Body of pancreas (tissue), 4 donors: ENCODE data around the gene PLEKHM1. TPM values are rescaled to one million over a fixed set of nuclear protein-coding genes. Genes with fewer than 3 reads are reported as not detected.

ENCODE experiments used
- ATAC-seq: fragments of 150-250 bp; one replicate; pipeline ENCODE4 v1.9.1; 2016
- DNase-seq, 4 donors: peaks; one replicate each; pipeline ENCODE4 v3.0.0-alpha.2; 2019
- H3K27ac ChIP-seq, 4 donors: fragments of 200-600 bp; sonication (generic); 1 replicate in 3 of 4; 2 replicates in 1 of 4; pipeline versions ENCODE4 v1.5.1 to v1.6.1; 2016 to 2019; ENCODE audit warnings: mild to moderate bottlenecking in 1 of 4, mixed read lengths in 1 of 4, moderate library complexity in 1 of 4
- H3K27me3 ChIP-seq, 2 donors: fragments of 200-600 bp; sonication (generic); one replicate each; pipeline ENCODE4 v1.6.0; 2016; ENCODE audit warnings: mild to moderate bottlenecking in 1 of 2
- H3K36me3 ChIP-seq, 2 donors: fragments of 200-600 bp; sonication (generic); replicated peaks in 1 of 2; 2 replicates each; pipeline ENCODE4 v1.5.1; 2016; ENCODE audit warnings: low read depth in 2 of 2; ENCODE audit not compliant: insufficient read depth in 1 of 2
- H3K4me1 ChIP-seq: fragments of 200-600 bp; sonication (generic); one replicate; pipeline ENCODE4 v1.6.0; 2016
- H3K4me3 ChIP-seq, 2 donors: fragments of 200-600 bp; sonication (generic); 1 replicate in 1 of 2; 2 replicates in 1 of 2; pipeline ENCODE4 v1.5.1; 2016 to 2019
- H3K9me3 ChIP-seq, 3 donors: fragments of 200-600 bp; sonication (generic); 1 replicate in 2 of 3; 2 replicates in 1 of 3; pipeline ENCODE4 v1.5.1; 2016
- CTCF ChIP-seq, 7 experiments: fragments of 450-650 bp in 4 of 7; fragments of 200-600 bp in 3 of 7; sonication (generic) in 3 of 7; IDR thresholded peaks; one replicate each; pipeline ENCODE4 v1.5.1; 2016 to 2019; ENCODE audit warnings: antibody characterized with exemption in 7 of 7
- POLR2A ChIP-seq, 3 donors: fragments of 450-650 bp; IDR thresholded peaks; one replicate each; pipeline ENCODE4 v1.6.1; 2016; ENCODE audit warnings: antibody characterized with exemption in 3 of 3, mild to moderate bottlenecking in 2 of 3
- WGBS, 2 donors: methylation state at CpG; one replicate each; pipeline ENCODE4 v1.1.5; 2017; 5-methylcytosine and 5-hydroxymethylcytosine counted together
- intact Hi-C: fragments of 100-400 bp; cut with DNase I; formaldehyde crosslinking; loops from one replicate; pipeline ENCODE4 v1.15.1; 2023
- total RNA-seq, 2 donors: library from RNA; depleted of rRNA; stranded (reverse); fragments of >200 nt; gene quantifications; one replicate each; pipeline ENCODE4 v1.1.0, GENCODE V29; 2016

PLEKHM1 gene
- total RNA-seq, 2 donors from 2014 or later = 20.8 to 35.3 TPM

- Histone ChIP-seq H3K9me3 (no peaks in the 10 kb centered on the region), H3K27ac (no peak overlapping the region), H3K27me3 (no peaks in the 10 kb centered on the region), H3K36me3 (peaks cover 0 to 3% of the 10 kb centered on the region in 2 donors), H3K4me3 (no peak overlapping the region), H3K4me1 (peaks cover 14% of the 10 kb centered on the region)
- no peak for TF ChIP-seq POLR2A (IDR thresholded peaks at IDR 0.05)
- TF ChIP-seq CTCF (IDR thresholded peaks at IDR 0.05) = no peak
- intact Hi-C loops = no loop called here
- WGBS, 2 donors = 89 to 92% methylated on average over 19 to 30 of the region's 30 CpGs
- DNase-seq (no peak), ATAC-seq (no peak)
These were observed 52.8 kb downstream of the PLEKHM1 start for GRCh38 chr17:45437465-45438283.

DNA sequence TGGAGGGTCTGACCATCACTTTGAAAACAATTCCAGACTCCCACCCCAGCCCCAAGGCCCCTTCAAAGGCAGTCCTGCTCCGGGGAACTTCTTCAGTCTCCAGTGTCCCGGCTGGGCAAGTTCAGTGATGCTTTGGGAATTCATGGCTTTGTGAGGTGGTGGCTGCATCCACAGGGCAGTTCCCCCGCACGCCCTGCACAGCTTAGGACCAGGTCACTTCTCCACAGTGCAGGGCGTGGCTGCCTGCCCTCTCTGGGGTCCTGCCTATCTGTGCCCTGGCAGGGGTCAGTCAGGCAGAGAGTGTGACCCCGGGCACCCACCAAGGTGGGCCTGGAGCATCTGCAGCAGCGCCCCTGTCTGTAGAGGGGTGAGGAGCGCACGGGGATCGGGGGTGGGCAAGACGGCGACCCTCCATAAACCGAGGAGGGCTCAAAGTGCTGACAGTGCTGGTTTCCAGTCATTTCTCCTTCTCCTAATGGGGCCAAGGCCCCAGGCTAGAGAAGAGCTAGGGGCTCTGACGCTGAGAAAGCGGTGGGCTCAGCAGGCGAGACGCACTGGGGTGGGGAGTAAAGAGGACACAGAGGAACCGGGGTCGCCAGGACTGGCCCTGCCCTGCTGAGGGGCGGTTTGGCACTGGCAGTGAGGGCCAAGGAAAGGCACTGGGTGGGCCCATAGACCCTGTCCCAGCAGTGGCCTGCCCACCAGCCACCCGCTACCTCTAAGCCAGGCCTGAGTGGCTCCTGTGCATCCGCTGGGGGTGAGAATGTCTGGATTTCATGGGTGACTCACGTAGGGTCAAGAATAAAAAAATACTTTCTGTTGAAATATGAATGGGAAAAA, 53.7 kb downstream of the PLEKHM1 start:
- peaks cover 0 to 3% of the 10 kb centered on the region in 2 donors for H3K36me3 ChIP-seq
- no peak overlapping the region for H3K4me3 ChIP-seq
- DNase-seq (no peak), ATAC-seq (no peak)
- 93 to 96% methylated on average over 18 to 23 of the region's 23 CpGs for WGBS, 2 donors
- H3K27ac ChIP-seq = no peak overlapping the region
- TF ChIP-seq CTCF (IDR thresholded peaks at IDR 0.05) (no peak), POLR2A (IDR thresholded peaks at IDR 0.05) (no peak)
- intact Hi-C loops = no loop called here
- no peaks in the 10 kb centered on the region for H3K27me3 ChIP-seq
- peaks cover 20% of the 10 kb centered on the region for H3K4me1 ChIP-seq
- H3K9me3 ChIP-seq = no peaks in the 10 kb centered on the region

DNA sequence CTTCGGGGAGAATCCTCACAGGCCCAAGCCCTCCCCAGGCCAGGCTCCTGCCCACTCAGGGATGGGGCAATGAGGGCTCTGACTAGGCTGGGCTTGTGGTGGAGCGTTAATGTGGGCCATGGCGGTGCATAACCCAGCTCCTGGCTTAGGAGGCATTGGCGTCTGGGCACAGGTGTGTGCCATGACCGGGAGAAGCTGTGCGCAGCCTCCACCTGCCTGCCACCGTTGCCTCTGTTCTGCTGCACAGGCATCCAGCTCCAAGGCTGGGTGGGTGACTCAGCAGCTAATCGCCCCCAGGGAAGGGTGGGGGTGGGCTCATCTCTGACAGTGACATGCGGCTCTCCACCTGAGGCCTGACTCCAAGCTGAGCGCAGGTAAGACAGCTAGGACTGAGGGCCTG, 54.4 kb downstream of the PLEKHM1 start:
- Histone ChIP-seq H3K36me3 (peaks cover 0 to 3% of the 10 kb centered on the region in 2 donors), H3K4me1 (peaks cover 26% of the 10 kb centered on the region), H3K27me3 (peaks cover 0 to 2% of the 10 kb centered on the region in 2 donors), H3K4me3 (no peak overlapping the region), H3K9me3 (no peaks in the 10 kb centered on the region), H3K27ac (no peak overlapping the region)
- ATAC-seq = no peak
- intact Hi-C loops = no loop called here
- DNase-seq = no peak
- WGBS, 2 donors = 85 to 94% methylated on average over 7 to 10 of the region's 10 CpGs
- TF ChIP-seq CTCF (IDR thresholded peaks at IDR 0.05) (no peak), POLR2A (IDR thresholded peaks at IDR 0.05) (no peak)

- Histone ChIP-seq H3K4me1 (peaks cover 30% of the 10 kb centered on the region), H3K27me3 (peaks cover 0 to 9% of the 10 kb centered on the region in 2 donors), H3K9me3 (no peaks in the 10 kb centered on the region), H3K36me3 (peaks cover 0 to 3% of the 10 kb centered on the region in 2 donors), H3K27ac (no peak overlapping the region), H3K4me3 (no peak overlapping the region)
- WGBS, 2 donors = 74 to 84% methylated on average over 4 to 5 of the region's 5 CpGs
- intact Hi-C loops = no loop called here
- no peak for TF ChIP-seq POLR2A (IDR thresholded peaks at IDR 0.05)
- TF ChIP-seq CTCF (IDR thresholded peaks at IDR 0.05) = no peak
- DNase-seq (no peak), ATAC-seq (no peak)
These were observed 55.0 kb downstream of the PLEKHM1 start for GRCh38 chr17:45435481-45435880.
